ENCODE data around the gene LGALS9. TPM values are rescaled to one million over a fixed set of nuclear protein-coding genes. Genes with fewer than 3 reads are reported as not detected.

LGALS9 gene
- total RNA-seq, 1 donor from 2014 or later: 0.54 TPM

Small RNAs within 50 kb of the gene (small RNA-seq; reads per million reads assigned to genes)
- gene AC015688.1 (not detected), gene AC015688.2 (not detected), gene AC015688.5 (not detected), gene CPDP1 (not detected)

Other genes starting within 250 kb of the LGALS9 start
- 16.4 and 19.2 TPM in 2 replicates for gene KSR1, start 174.7 kb upstream of the LGALS9 start, total RNA-seq (ENCODE audit: low replicate concordance)
- 26.6 and 39.7 TPM in 2 replicates for gene NOS2, start 169.3 kb downstream of the LGALS9 start, total RNA-seq (ENCODE audit: low replicate concordance)

Measured in neural progenitor cell (in vitro differentiated cells).